ENCODE results near the gene PDE6H. TPM values are rescaled to one million over a fixed set of nuclear protein-coding genes. Genes with fewer than 3 reads are reported as not detected.

PDE6H gene
- total and polyA plus RNA-seq, 2 of the 8 experiments (the other 6 are each of a cell fraction or from before 2014, with no cell fraction given) = not detected

GRCh38 chr12:15015121-15015520, 42.3 kb downstream of the PDE6H start (continued):
- TF ChIP-seq POLR2A (IDR thresholded peaks at IDR 0.05; ENCODE audit: control extremely low read depth in 1 of 2, low read depth in 2 of 2, low read length in 2 of 2) (no peak), GTF2F1 (IDR thresholded peaks at IDR 0.05; ENCODE audit: borderline replicate concordance, low read depth, low read length) (no peak)

Data from H1 (cell line).